Psoas muscle (tissue), 8 donors: ENCODE data around the gene CEP104. TPM values are rescaled to one million over a fixed set of nuclear protein-coding genes. Genes with fewer than 3 reads are reported as not detected.

Source experiments
- ATAC-seq, 4 donors: fragments of 200-7000 bp; cut with Tn5 transposase; one replicate each; pipeline ENCODE4 v1.9.1; 2020; ENCODE audit warnings: moderate library complexity in 3 of 4, mild to moderate bottlenecking in 2 of 4
- DNase-seq, 2 donors: peaks; one replicate each; pipeline ENCODE4 v3.0.0-alpha.2; 2020
- H3K27ac ChIP-seq: fragments of 200-600 bp; one replicate; pipeline ENCODE4 v1.8.0; 2022
- H3K27me3 ChIP-seq, 3 donors: fragments of 200-600 bp in 1 of 3; one replicate each; pipeline versions ENCODE4 v1.6.1 to v1.8.0; 2013 to 2022; ENCODE audit warnings: low read length in 2 of 3, mild to moderate bottlenecking in 2 of 3, moderate library complexity in 1 of 3; ENCODE audit not compliant: insufficient read depth in 3 of 3
- H3K36me3 ChIP-seq, 2 donors: fragments of 200-600 bp in 1 of 2; one replicate each; pipeline versions ENCODE4 v1.6.1 to v1.8.0; 2013 to 2022; ENCODE audit warnings: low read depth in 1 of 2, mild to moderate bottlenecking in 1 of 2, moderate library complexity in 1 of 2; ENCODE audit not compliant: insufficient read depth in 1 of 2
- H3K4me1 ChIP-seq: fragments of 200-600 bp; one replicate; pipeline ENCODE4 v1.8.0; 2022
- H3K4me3 ChIP-seq: fragments of 200-600 bp; one replicate; pipeline ENCODE4 v1.8.0; 2022; ENCODE audit warnings: mild to moderate bottlenecking
- H3K9me3 ChIP-seq: fragments of 200-600 bp; one replicate; pipeline ENCODE4 v1.8.0; 2022
- WGBS, 3 donors: extraction: QIAGEN DNeasy Blood & Tissue Kit; methylation state at CpG; one replicate each; pipeline versions ENCODE4 v1.1.6 to v1.1.7; 2013; 5-methylcytosine and 5-hydroxymethylcytosine counted together
- intact Hi-C, 2 donors: fragments of 100-400 bp; cut with DNase I; formaldehyde crosslinking; loops; one replicate each; pipeline versions ENCODE4 v1.11.0 to v1.14.2; 2022
- polyA plus RNA-seq, 3 donors: library from polyadenylated mRNA; stranded (reverse); fragments of 200-250 nt; gene quantifications; one replicate each; pipeline ENCODE4 v1.2.3, GENCODE V29; 2013
- total RNA-seq, 4 donors: library from RNA; stranded (reverse); fragmentation: NEBNext Ultra II Directional in 2 of 4; extraction: Animal tissue kit (Norgen Biotek cat#: 25700) in 2 of 4; gene quantifications; one replicate each; pipeline versions ENCODE4 v1.2.1 to v1.2.4, GENCODE V29; 2021 to 2023
- TF ChIP-seq, protein P1 (sequence below): fragments of 200-600 bp; IDR thresholded peaks from one replicate; pipeline ENCODE4 v1.8.0; 2022; ENCODE audit warnings: antibody characterized with exemption
- donor health status: healthy with polysubstance abuse.
- donor health status: DM: no; HTN: no; CAD: no; lungs with moderate emphysema.
- donor health status: Bipolar disorder and iron deficiency.
- donor health status: healthy.
- donor health status: DM: yes; HTN: yes; CAD: no.
- donor health status: DM: no; HTN: no; CAD: no.
- donor health status: DM: no; HTN: no; CAD: no.
- donor health status: DM: yes; HTN: yes; CAD: no.

CEP104 gene
- total and polyA plus RNA-seq, 7 donors, result 9.0 to 37.7 (median 31.3) TPM

GRCh38 chr1:3777647-3778589, 79.1 kb downstream of the CEP104 start:
- Histone ChIP-seq H3K27ac (no peak overlapping the region), H3K4me1 (peaks cover 17% of the 10 kb centered on the region), H3K36me3 (peaks cover 0 to 44% of the 10 kb centered on the region in 2 donors), H3K27me3 (no peaks in the 10 kb centered on the region), H3K9me3 (no peaks in the 10 kb centered on the region), H3K4me3 (no peak overlapping the region)
- ATAC-seq (no peak), DNase-seq (peak in 1 of 2 donors; percentile 50)
- 55 to 80% (median 66%) methylated on average over 17 to 20 of the region's 20 CpGs for WGBS, 3 donors
- TF ChIP-seq, protein P1, sequence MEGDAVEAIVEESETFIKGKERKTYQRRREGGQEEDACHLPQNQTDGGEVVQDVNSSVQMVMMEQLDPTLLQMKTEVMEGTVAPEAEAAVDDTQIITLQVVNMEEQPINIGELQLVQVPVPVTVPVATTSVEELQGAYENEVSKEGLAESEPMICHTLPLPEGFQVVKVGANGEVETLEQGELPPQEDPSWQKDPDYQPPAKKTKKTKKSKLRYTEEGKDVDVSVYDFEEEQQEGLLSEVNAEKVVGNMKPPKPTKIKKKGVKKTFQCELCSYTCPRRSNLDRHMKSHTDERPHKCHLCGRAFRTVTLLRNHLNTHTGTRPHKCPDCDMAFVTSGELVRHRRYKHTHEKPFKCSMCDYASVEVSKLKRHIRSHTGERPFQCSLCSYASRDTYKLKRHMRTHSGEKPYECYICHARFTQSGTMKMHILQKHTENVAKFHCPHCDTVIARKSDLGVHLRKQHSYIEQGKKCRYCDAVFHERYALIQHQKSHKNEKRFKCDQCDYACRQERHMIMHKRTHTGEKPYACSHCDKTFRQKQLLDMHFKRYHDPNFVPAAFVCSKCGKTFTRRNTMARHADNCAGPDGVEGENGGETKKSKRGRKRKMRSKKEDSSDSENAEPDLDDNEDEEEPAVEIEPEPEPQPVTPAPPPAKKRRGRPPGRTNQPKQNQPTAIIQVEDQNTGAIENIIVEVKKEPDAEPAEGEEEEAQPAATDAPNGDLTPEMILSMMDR, result no peak
- intact Hi-C loops, result no loop called here

- Histone ChIP-seq H3K36me3 (peaks cover 0 to 36% of the 10 kb centered on the region in 2 donors), H3K9me3 (no peaks in the 10 kb centered on the region), H3K4me3 (no peak overlapping the region), H3K27me3 (no peaks in the 10 kb centered on the region), H3K27ac (no peak overlapping the region), H3K4me1 (peaks cover 18% of the 10 kb centered on the region)
- intact Hi-C loops, result no loop called here
- TF ChIP-seq, protein P1, result no peak
- ATAC-seq (no peak), DNase-seq (no peak)
- 80 to 87% (median 85%) methylated on average over 10 of the region's 10 CpGs for WGBS, 3 donors
These were observed 79.9 kb downstream of the CEP104 start for GRCh38 chr1:3777078-3777547.

- intact Hi-C loops, result no loop called here
These were observed 80.6 kb downstream of the CEP104 start for GRCh38 chr1:3776231-3776961.

GRCh38 chr1:3775490-3776230, 81.4 kb downstream of the CEP104 start:
- no peak overlapping the region for H3K27ac ChIP-seq
- intact Hi-C loops, result no loop called here

More at GRCh38 chr1:3776231-3776961, 80.6 kb downstream of the CEP104 start:
- 61 to 68% (median 62%) methylated on average over 19 to 21 of the region's 21 CpGs for WGBS, 3 donors
- H3K4me3 ChIP-seq, result no peak overlapping the region
- H3K4me1 ChIP-seq, result peaks cover 22% of the 10 kb centered on the region
- no peaks in the 10 kb centered on the region for H3K9me3 ChIP-seq
- ATAC-seq (no peak), DNase-seq (no peak)
- no peaks in the 10 kb centered on the region for H3K27me3 ChIP-seq
- peaks cover 0 to 28% of the 10 kb centered on the region in 2 donors for H3K36me3 ChIP-seq
- H3K27ac ChIP-seq, result no peak overlapping the region
- TF ChIP-seq, protein P1, result no peak

More at GRCh38 chr1:3775490-3776230, 81.4 kb downstream of the CEP104 start:
- peaks cover 0 to 21% of the 10 kb centered on the region in 2 donors for H3K36me3 ChIP-seq
- no peaks in the 10 kb centered on the region for H3K27me3 ChIP-seq
- ATAC-seq, result peak; percentile 27 to 64 (median 48)
- 31 to 36% (median 31%) methylated on average over 23 to 27 of the region's 27 CpGs for WGBS, 3 donors
- H3K4me1 ChIP-seq, result peaks cover 22% of the 10 kb centered on the region
- no peaks in the 10 kb centered on the region for H3K9me3 ChIP-seq
- TF ChIP-seq, protein P1, result peak; percentile 21
- H3K4me3 ChIP-seq, result no peak overlapping the region
- DNase-seq, result peak; percentile 45 to 73
